Duodenal mucosa (tissue), 2 donors: ENCODE data around the gene APBB2.
"Not testable (repeated sequence)": the region's sequence is repeated elsewhere in the genome, so short reads cannot be mapped to it uniquely, and the experiment has no call there.

Experiments
- H3K27ac ChIP-seq: one replicate; pipeline ENCODE4 v1.7.0; 2013; ENCODE audit warnings: low read depth, low read length
- H3K27me3 ChIP-seq, 2 donors: one replicate each; pipeline ENCODE4 v1.7.0; 2013; ENCODE audit warnings: low read length in 2 of 2, control low read depth in 1 of 2; ENCODE audit not compliant: insufficient read depth in 2 of 2, control insufficient read depth in 1 of 2
- H3K36me3 ChIP-seq, 2 donors: one replicate each; pipeline ENCODE4 v1.7.0; 2013; ENCODE audit warnings: low read length in 2 of 2, control low read depth in 1 of 2; ENCODE audit not compliant: insufficient read depth in 2 of 2, control insufficient read depth in 1 of 2
- H3K4me1 ChIP-seq, 2 donors: one replicate each; pipeline ENCODE4 v1.7.0; 2013; ENCODE audit warnings: low read length in 2 of 2, control low read depth in 1 of 2; ENCODE audit not compliant: insufficient read depth in 2 of 2, control insufficient read depth in 1 of 2
- H3K4me3 ChIP-seq, 2 donors: one replicate each; pipeline ENCODE4 v1.7.0; 2013; ENCODE audit warnings: low read length in 2 of 2, low read depth in 1 of 2
- H3K9ac ChIP-seq, 2 donors: one replicate each; pipeline ENCODE4 v1.7.0; 2013; ENCODE audit warnings: low read length in 2 of 2, low read depth in 1 of 2
- H3K9me3 ChIP-seq, 2 donors: one replicate each; pipeline ENCODE4 v1.7.0; 2013; ENCODE audit warnings: low read length in 2 of 2, control low read depth in 1 of 2; ENCODE audit not compliant: control insufficient read depth in 1 of 2

APBB2 gene

DNA sequence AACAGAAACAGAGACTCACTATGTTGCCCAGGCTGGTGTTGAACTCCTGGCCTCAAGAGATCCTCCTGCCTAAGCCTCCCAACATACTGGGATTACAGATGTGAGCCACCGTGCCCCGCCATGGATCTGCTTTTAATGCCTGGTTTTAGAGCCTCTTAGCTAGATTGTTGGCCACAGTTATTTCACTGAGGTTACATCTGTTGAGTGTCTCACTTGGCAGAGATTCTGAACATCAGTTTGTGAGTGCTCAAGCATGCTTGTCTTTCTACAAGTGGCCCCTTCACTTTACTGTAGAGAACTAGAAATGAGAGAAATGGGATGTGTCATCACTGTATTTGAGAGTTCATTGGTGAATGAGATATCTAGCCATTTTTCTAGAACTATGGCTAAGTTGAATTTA lies 218.5 kb downstream of the APBB2 start:
- Histone ChIP-seq H3K4me3 (no peak overlapping the region), H3K4me1 (peaks cover 0 to 4% of the 10 kb centered on the region in 2 donors), H3K36me3 (no peaks in the 10 kb centered on the region), H3K9ac (no peak overlapping the region), H3K27ac (no peak overlapping the region), H3K9me3 (no peaks in the 10 kb centered on the region), H3K27me3 (no peaks in the 10 kb centered on the region)

DNA sequence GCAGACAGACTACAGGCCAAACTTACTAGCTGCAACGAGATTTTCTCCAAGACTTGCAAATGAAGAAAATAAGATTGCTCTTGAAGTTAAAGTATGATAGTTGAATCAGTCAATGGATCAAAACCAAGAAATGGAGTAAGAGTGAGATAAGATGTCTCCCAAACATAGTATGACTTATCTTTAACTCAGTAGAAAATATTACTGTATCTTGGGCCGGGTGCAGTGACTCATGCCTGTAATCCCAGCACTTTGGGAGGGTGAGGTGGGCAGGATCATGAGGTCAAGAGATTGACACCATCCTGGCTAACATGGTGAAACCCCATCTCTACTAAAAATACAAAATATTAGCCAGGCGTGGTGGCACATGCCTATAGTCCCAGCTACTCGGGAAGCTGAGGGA lies 220.0 kb downstream of the APBB2 start:
- not testable (repeated sequence) for H3K4me1 ChIP-seq, H3K9me3 ChIP-seq, H3K36me3 ChIP-seq, H3K4me3 ChIP-seq, H3K27ac ChIP-seq, H3K27me3 ChIP-seq, H3K9ac ChIP-seq

DNA sequence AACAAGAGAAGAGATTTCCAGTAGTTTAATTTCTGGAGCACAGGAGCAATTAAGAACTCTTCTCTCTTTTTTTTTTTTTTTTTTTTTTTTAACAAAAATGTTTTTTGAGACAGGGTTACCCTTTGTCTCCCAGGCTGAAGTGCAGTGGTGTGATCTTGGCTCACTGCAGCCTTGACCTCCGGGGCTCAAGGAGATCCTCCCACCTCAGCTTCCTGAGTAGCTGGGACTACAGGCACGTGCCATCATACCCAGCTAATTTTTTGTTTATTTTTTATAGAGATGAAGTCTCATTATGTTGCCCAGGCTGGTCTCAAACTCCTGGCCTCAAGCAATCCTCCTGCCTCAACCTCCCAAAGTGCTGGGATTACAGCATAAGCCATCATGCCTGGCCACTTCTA lies 221.0 kb downstream of the APBB2 start:
- not testable (repeated sequence) for H3K9ac ChIP-seq, H3K36me3 ChIP-seq, H3K27ac ChIP-seq, H3K9me3 ChIP-seq, H3K27me3 ChIP-seq, H3K4me3 ChIP-seq, H3K4me1 ChIP-seq

DNA sequence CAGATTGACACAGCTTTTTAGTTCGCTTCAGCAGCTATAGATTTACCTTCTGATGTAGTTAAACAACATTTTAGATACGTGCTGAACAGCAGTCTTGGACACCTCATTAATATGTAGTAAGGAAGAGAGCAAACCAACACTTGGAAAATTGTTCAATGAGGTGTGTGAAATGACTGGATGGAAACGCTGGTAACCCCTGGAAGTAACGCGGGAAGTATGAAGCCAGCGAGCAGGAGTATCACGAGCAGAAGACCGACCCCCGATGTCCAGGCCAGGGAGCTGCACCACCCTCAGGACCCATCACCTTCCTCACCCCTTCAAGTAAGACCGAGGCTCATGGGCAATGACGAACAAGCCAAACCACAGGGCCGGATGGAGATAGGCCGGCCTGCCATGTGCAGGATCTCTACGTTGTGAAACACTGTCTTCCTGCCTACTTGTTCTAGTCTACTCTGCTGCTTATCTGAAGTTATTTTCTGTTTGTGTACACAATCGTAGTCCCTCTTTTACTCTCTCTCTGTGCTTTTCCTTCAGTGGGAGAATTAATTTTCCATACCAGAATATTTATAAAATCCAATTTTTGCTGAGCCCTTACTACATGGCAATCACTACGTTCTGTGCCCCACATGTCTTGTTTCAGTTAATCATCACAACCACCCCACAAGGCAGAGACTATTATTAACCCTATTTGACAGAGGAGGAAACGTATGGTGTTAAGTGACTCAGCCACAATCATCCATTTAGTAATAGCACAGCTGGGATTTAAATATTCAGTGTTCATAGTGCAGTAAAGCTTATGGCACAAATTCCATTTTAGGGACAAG lies 221.7 kb downstream of the APBB2 start:
- Histone ChIP-seq H3K4me1 (peaks cover 0 to 4% of the 10 kb centered on the region in 2 donors), H3K27me3 (no peaks in the 10 kb centered on the region), H3K9ac (no peak overlapping the region), H3K9me3 (no peaks in the 10 kb centered on the region), H3K4me3 (no peak overlapping the region), H3K36me3 (no peaks in the 10 kb centered on the region), H3K27ac (no peak overlapping the region)

DNA sequence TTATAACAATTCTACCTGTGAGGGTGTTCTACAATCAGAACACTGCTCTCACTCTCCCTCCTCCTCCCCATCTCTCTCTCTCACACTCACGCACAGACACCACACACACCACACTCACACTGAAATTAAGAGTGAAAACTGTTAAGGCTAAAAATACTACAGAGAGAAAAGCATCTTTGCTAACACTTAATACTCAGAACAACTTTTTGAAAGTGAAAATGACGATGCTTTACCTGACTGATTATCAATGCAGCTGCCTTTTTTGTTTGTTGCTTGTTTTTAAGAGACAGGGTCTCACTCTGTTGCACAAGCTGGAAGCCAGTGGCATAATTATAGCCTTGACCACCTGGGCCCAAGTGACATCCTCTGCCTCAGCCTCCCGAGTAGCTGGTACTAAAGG lies 222.4 kb downstream of the APBB2 start:
- Histone ChIP-seq H3K9me3 (no peaks in the 10 kb centered on the region), H3K4me1 (peaks cover 0 to 4% of the 10 kb centered on the region in 2 donors), H3K36me3 (no peaks in the 10 kb centered on the region), H3K27ac (no peak overlapping the region), H3K4me3 (no peak overlapping the region), H3K9ac (no peak overlapping the region), H3K27me3 (no peaks in the 10 kb centered on the region)

DNA sequence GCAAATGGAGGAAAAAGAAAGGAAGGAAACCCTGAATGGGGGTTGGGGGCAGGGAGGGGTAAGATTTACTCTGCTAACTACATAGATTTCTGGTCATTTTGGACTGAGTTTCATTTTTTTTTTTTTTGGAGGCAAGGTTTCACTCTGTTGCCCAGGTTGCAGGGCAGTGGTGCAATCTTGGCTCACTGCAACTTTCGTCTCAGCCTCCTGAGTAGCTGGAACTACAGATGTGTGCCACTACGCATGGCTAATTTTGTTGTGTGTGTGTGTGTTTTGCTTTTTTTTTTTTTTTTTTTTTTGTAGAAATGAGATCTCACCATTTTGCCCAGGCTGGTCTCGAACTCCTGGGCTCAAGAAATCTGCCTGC lies 223.5 kb downstream of the APBB2 start:
- H3K4me3 ChIP-seq: no peak overlapping the region
- H3K36me3 ChIP-seq: no peaks in the 10 kb centered on the region
- no peak overlapping the region for H3K27ac ChIP-seq
- H3K4me1 ChIP-seq: peaks cover 0 to 4% of the 10 kb centered on the region in 2 donors
- no peak overlapping the region for H3K9ac ChIP-seq
- no peaks in the 10 kb centered on the region for H3K27me3 ChIP-seq
- H3K9me3 ChIP-seq: no peaks in the 10 kb centered on the region

DNA sequence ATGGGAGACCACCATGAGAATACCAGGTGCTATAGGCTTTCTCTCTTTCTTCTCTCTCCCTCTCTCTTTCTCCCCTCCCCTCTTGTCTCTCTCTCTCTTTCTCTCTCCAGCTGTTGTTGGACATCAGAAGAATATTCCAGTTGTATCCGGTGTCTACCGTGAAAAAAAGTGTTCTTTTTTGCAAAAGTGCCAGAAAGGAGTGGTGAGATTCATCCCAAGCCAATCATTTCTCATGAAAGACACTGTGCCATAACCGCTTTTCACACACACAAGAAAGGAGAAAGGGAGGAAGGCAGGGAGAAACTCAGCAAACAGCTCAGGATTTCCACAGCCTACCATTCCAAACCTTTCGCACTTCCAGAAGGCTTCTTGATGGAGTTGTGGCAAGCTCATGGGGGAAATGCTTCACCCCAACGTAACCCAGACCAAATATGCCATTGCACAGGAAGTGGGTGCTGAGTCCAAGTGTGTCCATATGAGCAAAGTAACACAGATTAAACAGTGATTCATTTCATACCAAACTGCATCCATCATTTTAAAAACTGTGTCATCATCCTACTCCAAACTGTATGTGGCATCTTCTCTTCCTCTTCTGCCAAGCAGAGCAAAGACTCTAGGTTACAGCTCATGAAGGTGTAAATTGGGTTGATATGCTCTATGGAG lies 224.0 kb downstream of the APBB2 start:
- no peaks in the 10 kb centered on the region for H3K9me3 ChIP-seq
- no peak overlapping the region for H3K4me3 ChIP-seq
- no peak overlapping the region for H3K9ac ChIP-seq
- no peak overlapping the region for H3K27ac ChIP-seq
- no peaks in the 10 kb centered on the region for H3K36me3 ChIP-seq
- H3K27me3 ChIP-seq: no peaks in the 10 kb centered on the region
- peaks cover 0 to 4% of the 10 kb centered on the region in 2 donors for H3K4me1 ChIP-seq

DNA sequence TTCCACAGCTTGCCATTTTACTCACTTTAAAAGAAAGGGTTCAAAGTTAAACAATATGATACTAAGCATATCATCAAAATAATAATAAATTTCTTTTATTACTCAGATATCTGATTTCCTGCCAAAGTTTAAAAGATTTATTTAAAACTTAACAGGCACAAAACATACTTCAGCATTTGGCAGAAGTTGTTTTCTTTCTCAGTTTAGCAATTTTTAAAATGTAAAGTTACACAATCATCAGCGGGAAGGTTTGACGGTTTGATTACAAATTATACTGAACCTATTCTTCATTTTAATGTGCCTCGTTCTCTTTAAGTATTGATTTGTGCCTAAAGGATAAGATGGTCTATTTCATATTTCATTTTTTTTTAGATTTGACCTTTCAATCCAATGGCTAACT lies 227.2 kb downstream of the APBB2 start:
- no peak overlapping the region for H3K27ac ChIP-seq
- H3K9me3 ChIP-seq: no peaks in the 10 kb centered on the region
- H3K4me3 ChIP-seq: no peak overlapping the region
- no peaks in the 10 kb centered on the region for H3K36me3 ChIP-seq
- no peaks in the 10 kb centered on the region for H3K27me3 ChIP-seq
- H3K4me1 ChIP-seq: no peaks in the 10 kb centered on the region
- H3K9ac ChIP-seq: no peak overlapping the region

DNA sequence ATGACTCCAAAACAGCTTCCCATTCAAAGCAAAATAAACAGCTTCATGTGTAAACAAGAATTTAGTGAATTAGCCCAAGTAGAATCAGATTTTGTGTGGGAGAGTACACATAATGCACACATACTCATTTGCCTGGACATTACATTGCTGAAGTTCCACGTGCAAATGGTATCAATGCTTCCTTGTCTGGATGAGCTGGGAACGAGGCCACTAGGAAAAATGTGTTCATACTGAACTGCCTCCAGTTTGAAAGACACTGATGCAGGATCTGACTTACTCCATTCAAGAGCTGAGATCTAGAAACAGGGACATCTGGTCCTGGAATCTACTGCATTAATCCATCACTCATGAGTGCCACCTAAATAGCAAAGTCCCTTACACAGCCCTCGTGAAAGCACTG lies 228.0 kb downstream of the APBB2 start:
- Histone ChIP-seq H3K9me3 (no peaks in the 10 kb centered on the region), H3K27ac (no peak overlapping the region), H3K4me1 (no peaks in the 10 kb centered on the region), H3K27me3 (no peaks in the 10 kb centered on the region), H3K4me3 (no peak overlapping the region), H3K36me3 (no peaks in the 10 kb centered on the region), H3K9ac (no peak overlapping the region)

DNA sequence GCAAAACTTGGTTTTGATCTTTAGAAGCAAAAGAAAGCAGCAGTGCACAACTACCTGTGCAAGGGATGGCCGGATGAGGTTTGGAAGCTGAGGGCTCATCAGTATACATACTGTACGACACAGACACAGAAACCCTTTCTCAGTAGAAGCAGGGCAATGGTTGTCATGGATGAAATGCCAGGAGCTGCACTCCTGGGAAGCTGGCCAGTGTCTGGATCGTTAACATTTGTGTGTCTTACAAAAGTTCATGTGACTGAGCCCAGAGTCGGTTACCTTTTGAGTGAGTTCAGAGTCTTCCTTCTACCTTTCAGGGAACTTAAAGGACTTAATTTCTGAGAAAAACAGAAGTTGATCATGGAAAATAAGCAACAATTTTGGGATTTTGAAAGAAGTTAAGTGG lies 230.3 kb downstream of the APBB2 start:
- H3K27me3 ChIP-seq: no peaks in the 10 kb centered on the region
- no peaks in the 10 kb centered on the region for H3K4me1 ChIP-seq
- H3K36me3 ChIP-seq: no peaks in the 10 kb centered on the region
- H3K9me3 ChIP-seq: no peaks in the 10 kb centered on the region
- no peak overlapping the region for H3K27ac ChIP-seq
- H3K4me3 ChIP-seq: no peak overlapping the region
- no peak overlapping the region for H3K9ac ChIP-seq
